GM13976 (cell line): ENCODE data around the gene MYOM3.
A peak's percentile ranks its signal among the peaks of the same experiment; 100 is the strongest.
"Not testable (repeated sequence)": the region's sequence is repeated elsewhere in the genome, so short reads cannot be mapped to it uniquely, and the experiment has no call there.

Experiments used
- DNase-seq: peaks from one replicate; pipeline ENCODE4 v3.0.0; 2012; ENCODE audit warnings: low spot score
- in situ Hi-C: fragments of 300-500 bp; cut with MboI; formaldehyde crosslinking; loops from one replicate; pipeline ENCODE4 v1.12.0; 2022; ENCODE audit warnings: low sequenced_read_pairs, mixed read lengths, inconsistent platforms; ENCODE audit not compliant: unreplicated experiment
- TF ChIP-seq, protein P1 (sequence below): IDR thresholded peaks from 2 replicates; pipeline ENCODE4 v1.5.1; 2012; ENCODE audit warnings: borderline replicate concordance, mild to moderate bottlenecking; ENCODE audit not compliant: insufficient read depth; ENCODE audit errors: extremely low read depth, missing control alignments, control extremely low read depth

MYOM3 gene

GRCh38 chr1:24043345-24044032, 68.4 kb downstream of the MYOM3 start:
- TF ChIP-seq, protein P1, sequence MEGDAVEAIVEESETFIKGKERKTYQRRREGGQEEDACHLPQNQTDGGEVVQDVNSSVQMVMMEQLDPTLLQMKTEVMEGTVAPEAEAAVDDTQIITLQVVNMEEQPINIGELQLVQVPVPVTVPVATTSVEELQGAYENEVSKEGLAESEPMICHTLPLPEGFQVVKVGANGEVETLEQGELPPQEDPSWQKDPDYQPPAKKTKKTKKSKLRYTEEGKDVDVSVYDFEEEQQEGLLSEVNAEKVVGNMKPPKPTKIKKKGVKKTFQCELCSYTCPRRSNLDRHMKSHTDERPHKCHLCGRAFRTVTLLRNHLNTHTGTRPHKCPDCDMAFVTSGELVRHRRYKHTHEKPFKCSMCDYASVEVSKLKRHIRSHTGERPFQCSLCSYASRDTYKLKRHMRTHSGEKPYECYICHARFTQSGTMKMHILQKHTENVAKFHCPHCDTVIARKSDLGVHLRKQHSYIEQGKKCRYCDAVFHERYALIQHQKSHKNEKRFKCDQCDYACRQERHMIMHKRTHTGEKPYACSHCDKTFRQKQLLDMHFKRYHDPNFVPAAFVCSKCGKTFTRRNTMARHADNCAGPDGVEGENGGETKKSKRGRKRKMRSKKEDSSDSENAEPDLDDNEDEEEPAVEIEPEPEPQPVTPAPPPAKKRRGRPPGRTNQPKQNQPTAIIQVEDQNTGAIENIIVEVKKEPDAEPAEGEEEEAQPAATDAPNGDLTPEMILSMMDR: no peak
- DNase-seq: no peak
- in situ Hi-C loops: no loop called here

GRCh38 chr1:24042315-24042714, 69.6 kb downstream of the MYOM3 start:
- in situ Hi-C loops: no loop called here
- no peak for DNase-seq
- TF ChIP-seq, protein P1: no peak

DNA sequence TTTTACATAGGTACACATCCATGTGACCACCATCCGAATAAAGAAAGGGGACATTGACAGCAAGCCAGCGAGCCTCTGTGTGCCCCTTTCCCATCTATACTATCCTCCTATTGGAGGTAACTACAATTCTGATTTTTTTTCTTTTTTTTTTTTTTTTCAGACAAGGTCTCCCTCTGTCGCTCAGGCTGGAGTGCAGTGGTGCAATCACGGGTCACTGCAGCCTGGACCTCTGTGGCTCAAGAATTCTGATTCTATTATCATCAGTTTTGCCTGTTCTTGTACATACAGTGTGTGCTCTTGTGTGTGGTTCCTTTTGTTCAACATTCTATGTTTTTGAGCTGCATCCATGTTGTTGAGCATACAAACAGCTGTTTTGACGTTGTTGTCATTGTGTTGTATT, 75.8 kb downstream of the MYOM3 start:
- in situ Hi-C loops: no loop called here
- TF ChIP-seq, protein P1: no peak

DNA sequence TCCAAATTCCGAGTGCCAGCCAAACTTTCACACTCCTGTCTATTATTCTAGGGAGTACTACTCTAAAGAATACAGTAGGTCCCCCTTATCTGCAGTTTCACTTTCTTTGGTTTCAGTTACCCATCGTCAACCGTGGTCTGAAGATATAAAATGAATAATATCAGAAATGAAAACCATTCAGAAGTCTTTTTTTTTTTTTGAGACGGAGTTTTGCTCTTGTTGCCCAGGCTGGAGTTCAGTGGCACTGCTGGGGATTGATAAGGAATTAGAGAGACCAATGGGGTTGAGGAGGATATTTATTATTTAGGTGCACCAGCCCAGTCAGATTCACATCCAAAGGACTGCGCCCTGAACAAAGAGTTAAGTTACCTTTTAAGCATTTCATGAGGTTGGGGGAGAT, 79.0 kb downstream of the MYOM3 start:
- TF ChIP-seq, protein P1: no peak
- in situ Hi-C loops: no loop called here

More for the DNA sequence above, 75.8 kb downstream of the MYOM3 start:
- DNase-seq: no peak

DNA sequence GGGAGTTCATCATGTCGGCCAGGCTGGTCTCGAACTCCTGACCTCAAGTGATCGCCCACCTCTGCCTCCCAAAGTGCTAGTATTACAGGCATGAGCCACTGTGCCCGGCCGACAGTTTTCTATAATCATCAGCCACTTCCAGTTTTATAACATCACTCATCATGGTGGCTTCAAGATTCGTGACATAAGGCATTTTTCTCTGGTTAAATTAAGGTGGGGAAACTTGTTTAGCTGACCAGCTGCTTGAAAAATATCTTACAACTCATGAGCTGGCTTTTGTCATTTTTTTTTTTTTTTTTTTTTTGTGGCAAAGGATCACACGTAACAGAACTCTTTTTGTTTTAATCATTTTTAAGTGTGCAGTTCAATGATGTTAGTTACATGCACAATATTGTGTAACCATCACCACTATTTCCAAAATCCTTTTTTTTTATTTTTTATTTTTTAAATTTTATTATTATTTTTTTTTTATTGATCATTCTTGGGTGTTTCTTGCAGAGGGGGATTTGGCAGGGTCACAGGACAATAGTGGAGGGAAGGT, 80.9 kb downstream of the MYOM3 start:
- DNase-seq, in situ Hi-C loops: not testable (repeated sequence)

More for the DNA sequence above, 79.0 kb downstream of the MYOM3 start:
- DNase-seq: no peak

DNA sequence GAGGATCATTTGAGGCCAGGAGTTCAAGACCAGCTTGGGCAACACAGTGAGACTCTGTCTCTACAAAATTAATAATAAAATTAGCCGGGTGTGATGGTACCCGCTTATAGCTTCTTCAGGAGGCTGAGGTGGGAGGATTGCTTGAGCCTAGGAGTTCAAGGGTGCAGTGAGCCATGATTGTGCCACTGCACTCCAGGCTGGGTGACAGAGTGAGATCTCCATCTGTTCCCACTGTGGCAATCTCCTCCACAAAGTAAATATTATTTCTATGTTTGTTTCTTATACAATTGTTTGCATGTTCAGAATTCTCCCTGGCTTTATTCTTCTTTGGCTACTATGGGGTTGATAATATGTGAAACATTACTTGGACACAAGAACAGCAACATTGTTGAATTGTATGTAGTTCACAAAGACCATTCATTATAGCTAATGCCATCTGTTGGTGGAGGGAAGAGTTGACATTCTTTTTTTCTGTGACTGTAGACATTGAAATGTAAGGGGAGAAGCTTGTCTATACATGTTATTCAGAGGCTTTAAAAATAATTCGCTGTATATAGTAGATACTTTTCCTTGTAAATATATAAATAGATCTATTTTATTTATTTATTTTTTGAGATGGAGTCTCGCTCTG, 84.0 kb downstream of the MYOM3 start:
- peak; percentile 62 for DNase-seq
- in situ Hi-C loops: no loop called here
- TF ChIP-seq, protein P1: peak; percentile 39

DNA sequence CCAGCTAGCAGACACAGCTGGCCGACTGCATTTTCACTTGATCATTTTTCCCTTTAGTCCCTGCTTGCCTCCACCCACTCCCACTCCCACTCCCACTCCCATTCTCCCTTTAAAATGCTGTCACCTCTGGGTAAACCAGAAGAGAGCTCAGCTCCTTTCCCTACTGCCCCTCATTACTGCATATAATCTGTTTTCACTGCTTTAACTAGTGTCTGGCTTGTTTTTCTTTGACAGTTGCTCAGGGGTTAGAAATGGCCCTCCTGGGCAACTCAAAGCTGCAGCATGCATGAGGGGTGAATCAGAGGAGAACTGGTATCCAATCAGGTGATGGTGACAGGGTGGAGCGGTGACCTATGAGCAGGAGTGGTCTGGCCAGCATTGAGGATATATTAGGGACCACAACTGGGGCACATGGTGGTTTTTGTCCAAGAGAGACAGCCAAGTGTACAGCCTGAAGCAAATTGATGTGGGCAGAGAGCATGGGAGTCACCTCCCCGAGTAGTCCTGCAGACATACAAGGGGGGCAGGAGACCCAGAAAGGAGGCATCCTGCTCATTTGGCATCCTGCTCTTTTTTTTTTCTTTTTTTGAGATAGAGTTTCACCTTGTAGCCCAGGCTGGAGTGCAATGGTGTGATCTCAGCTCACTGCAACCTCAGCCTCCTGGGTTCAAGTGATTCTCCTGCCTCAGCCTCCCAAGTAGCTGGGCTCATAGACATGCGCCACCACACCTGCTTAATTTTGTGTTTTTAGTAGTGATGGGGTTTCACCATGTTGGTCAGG, 89.2 kb downstream of the MYOM3 start:
- TF ChIP-seq, protein P1: no peak
- in situ Hi-C loops: no loop called here

More for the DNA sequence above, 89.2 kb downstream of the MYOM3 start:
- no peak for DNase-seq
